CD4-positive, alpha-beta T cell treated with Interleukin-17A for 4 hours (primary cell): ENCODE measurements around the gene ABO.
"Not testable (repeated sequence)": the region's sequence is repeated elsewhere in the genome, so short reads cannot be mapped to it uniquely, and the experiment has no call there.

ENCODE experiments used
- DNase-seq: peaks from one replicate; pipeline ENCODE4 v3.0.0-alpha.2; 2020; ENCODE audit warnings: mixed read lengths

Gene ABO

GRCh38 chr9:133275105-133276000, at the start of gene ABO:
Gene ABO, minus strand, starts transcription at chr9:133275201.
- DNase-seq: no peak

DNA sequence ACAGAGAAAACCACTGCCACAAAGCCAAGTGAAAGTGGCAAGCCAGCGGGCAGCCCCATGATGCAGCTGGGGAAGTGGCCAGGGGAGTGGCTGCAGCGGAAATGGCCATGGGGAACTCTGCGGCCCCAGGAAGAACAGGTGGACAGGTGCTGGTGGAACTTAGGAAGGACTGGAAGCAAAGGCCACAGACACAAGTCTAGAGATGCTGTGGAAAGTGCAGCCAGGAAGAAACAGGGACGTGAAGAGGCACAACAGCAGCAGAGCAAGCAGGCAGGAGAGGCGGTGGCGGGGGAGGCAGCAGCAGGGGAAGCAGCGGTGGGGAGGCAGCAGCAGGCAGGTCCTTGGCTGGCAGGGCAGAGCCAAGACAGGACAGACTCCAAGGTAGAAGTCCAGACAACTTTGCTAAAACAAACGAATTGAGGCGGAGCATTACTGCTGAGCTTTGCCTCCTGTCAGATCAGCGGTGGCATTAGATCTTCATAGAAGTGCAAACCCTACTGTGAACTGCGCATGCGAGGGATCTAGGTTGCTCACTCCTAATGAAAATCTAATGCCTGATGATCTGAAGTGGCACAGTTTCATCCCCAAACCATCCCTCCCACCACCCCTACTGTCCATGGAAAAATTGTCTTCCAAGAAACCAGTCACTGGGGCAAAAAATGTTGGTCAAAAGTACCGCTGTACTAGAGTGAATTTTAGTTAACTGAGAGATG, 49.1 kb upstream of the ABO start:
- DNase-seq: no peak

- DNase-seq: no peak
These were observed 48.2 kb upstream of the ABO start for GRCh38 chr9:133323211-133323610.

DNA sequence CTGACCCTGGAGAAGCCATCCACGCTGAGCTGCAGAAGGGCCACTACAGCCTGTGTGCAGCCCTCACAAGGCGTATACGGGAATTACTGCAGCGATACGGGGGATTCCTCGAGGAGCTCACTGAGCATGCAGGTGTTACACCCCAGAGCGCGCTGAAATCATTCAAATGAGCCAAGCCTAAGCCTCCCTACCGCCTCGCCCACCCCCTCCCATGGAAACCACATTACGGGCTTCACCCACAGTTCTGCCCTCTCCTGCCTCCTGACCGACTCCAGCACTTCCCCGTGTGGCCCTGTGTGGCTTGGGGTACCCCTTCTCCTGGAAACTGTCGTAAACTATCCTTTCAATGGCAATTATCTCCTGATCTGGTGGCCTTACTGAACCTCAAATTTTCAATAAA, 47.7 kb upstream of the ABO start:
- DNase-seq: no peak

- DNase-seq: no peak
These were observed 46.5 kb upstream of the ABO start for GRCh38 chr9:133321411-133321935.

DNA sequence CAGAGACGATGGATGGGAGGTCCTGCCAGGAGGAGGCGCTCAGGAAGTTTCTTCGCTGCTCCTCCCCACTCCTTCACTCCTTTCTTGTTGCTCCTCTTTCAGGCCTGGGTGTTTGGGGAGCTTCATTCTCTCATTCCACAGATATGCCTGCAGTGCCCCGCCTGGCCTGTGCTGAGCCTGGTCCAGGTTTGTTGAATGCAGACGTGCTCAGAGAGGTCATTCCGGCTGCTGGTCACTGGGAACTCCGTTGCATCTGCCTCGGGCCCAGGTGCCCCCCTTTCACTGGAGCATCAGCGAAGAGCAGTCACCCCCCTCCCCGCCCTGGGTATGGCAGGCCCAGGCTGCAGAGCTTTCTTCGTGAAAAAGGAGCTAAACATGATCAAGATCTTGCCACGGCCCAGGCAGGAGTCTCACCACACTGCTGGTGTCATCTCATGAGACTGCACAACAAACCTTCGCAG, 45.5 kb upstream of the ABO start:
- no peak for DNase-seq

DNA sequence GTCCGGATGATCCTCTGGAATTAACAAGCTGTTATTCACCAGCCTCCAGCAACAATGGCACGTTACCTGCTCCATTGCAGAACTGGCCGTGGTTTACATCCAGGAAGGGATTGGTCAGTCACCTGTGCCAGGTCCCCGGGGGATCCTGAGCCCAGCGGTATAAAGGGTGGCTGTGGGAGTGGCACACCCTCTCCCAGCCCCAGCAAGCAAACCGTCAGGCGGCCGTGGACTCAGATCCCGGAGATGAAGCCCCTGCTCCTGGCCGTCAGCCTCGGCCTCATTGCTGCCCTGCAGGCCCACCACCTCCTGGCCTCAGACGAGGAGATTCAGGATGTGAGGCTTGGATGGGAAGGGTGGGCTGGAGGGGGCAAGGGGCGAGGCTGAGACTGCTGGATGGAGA, 42.5 kb upstream of the ABO start:
- DNase-seq: not testable (repeated sequence)

- DNase-seq: no peak
These were observed 41.0 kb upstream of the ABO start for GRCh38 chr9:133315997-133316396.

DNA sequence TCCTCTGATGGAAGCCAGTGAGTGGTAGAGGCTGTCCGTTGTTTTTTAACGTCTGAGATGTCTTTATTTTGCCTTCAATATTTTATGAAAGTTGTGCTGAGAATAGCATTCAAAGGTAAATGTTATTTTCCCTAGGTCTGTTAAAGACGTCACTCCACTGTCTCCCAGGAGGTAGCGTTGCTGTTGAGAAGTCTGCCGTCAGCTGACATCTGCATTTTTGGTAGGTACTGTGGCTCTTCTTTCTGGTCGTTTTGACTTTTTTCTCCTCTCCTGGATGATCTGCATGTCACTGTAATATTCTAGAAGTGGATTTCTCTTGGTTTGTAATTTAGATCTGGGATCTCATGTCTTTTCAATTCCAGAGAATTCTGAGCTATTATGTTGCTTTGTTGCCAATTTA, 34.6 kb upstream of the ABO start:
- DNase-seq: no peak

DNA sequence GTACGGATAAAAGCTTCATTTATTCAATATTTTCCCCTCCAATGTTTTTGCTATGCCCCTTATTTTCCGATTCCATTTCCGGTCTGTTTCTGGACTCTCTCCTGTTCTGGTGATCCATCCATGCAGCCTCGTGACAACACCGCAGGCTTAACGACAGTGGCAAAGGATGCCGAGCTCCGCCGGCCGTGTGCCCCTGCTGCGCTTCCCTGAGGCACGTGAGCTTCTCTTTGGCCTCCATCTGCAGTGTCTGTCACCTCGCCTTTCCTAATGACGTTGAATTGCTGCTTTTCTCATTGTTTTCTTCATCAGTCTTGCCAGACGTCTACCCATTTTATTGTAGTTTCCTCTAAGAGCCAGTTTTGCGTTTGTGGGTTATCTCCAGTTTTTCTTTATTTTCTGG, 32.3 kb upstream of the ABO start:
- DNase-seq: no peak

DNA sequence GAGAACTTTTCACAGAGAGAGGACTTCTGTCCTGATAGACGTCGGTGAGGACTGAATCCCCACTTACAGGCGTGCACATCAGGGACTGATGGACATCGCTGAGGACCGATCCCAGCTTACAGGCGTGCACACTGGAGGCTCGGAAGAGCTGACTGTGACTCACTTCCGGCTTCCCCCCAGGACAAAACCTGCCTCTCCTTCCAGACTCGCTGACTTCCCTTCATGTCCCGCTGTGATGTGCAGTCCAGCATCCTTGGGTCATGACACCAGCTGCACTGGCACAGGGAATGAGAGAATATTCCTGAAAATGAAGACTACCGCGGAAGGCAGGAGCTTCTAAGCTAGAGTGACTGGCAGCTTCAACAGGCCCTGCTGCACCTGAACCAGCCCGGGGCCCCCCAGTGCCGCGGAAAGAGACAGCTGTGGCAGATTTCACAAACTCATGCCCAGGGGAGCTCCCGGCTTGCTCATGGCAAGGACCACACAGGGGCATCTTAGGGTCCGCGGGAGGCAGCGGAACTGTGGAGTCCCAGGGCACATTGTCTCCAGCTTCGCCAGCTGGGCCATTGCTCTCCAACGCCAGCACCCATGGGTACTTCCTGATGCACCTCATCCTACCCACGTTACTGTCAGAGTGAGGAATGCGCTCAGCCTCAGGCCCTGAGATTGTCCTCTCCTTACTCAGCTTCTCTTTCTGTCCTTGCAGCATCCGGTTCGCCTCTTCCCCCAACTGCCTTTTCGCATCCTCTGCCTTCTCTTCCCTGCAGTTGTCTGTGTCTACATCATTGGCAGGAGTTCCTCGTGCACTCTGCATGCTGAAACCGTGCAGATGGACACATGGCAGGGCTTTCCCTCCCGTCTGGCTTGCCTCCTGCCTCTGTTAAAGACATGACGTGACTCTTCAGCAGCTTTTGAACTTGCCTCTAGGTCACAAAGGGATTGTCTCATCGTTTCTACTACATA, 31.5 kb upstream of the ABO start:
- no peak for DNase-seq

- no peak for DNase-seq
These were observed 30.7 kb upstream of the ABO start for GRCh38 chr9:133305731-133306130.

DNA sequence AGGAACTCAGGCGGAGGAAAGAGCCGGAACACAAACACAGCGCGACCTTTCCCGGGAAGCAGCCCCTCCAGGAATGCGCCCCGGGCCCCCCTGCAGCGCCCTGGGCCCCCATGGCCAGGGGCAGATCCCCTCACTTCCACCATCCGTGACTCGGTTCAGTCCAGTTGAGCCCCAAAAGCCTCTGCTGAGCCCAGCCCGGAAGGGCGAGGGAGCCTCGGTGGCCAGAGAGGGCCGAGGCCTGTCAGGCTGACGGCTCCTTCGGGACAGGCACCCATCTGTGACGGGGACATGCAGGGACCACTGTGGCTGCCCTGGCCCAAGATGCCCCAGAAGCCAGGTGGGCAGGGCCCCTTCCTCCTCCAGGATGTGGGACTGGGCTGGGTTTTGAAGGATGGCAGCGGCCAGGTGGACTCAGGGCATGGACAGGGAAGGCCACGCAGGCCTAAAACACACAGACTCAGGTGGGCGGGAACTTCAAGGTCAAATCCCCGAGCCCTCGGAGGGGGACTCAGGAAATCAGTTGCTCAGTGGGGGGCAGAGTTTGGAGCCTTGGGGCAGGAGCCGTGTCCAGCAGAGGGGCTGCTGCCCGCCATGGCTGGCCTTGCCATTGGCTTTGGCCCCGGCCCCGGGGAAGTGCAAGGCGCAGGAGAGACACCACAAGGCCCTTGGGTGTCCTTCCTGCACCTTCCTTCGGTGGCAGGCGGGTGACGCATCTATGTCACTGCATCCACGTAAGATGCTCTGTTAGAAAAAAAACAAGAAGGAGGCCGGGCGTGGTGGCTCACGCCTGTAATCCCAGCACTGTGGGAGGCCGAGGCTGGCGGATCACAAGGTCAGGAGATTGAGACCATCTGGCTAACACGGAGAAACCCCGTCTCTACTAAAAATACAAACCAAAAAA, 29.7 kb upstream of the ABO start:
- DNase-seq: no peak

- no peak for DNase-seq
These were observed 29.1 kb upstream of the ABO start for GRCh38 chr9:133304158-133304470.

- no peak for DNase-seq
These were observed 28.5 kb upstream of the ABO start for GRCh38 chr9:133303266-133304157.

- DNase-seq: no peak
These were observed 26.5 kb upstream of the ABO start for GRCh38 chr9:133301253-133302230.

DNA sequence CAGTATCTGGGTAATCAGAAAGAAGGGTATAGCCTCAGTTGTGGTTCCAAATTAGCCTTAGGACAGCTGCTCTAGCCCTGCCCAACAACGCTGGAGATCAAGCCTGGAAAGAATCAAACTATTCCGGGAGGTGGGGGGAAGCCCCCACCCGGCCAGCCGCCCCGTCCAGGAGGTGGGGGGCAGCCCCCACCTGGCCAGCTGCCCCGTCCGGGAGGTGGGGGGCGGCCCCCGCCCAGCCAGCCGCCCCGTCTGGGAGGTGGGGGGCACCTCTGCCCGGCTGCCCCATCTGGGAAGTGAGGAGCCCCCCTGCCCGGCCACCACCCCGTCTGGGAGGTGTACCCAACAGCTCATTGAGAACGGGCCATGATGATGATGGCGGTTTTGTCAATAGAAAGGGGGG, 25.0 kb upstream of the ABO start:
- DNase-seq: not testable (repeated sequence)

- DNase-seq: no peak
These were observed 19.3 kb upstream of the ABO start for GRCh38 chr9:133294257-133294656.

GRCh38 chr9:133290751-133291302, 15.8 kb upstream of the ABO start:
- no peak for DNase-seq
